Keratinocyte (primary cell): ENCODE data around the gene FDXACB1. TPM values are rescaled to one million over a fixed set of nuclear protein-coding genes. Genes with fewer than 3 reads are reported as not detected.

Source experiments
- DNase-seq: peaks from one replicate; pipeline ENCODE4 v3.0.0-alpha.2; 2011; ENCODE audit warnings: low read depth, missing footprints, low spot score
- FAIRE-seq: peaks from 2 replicates; lab custom pipeline; 2011; peaks lifted over from hg19 to GRCh38; lab: Jason Lieb, UNC
- H2AFZ ChIP-seq: 2 replicates; pipeline ENCODE4 v1.6.0; 2012; ENCODE audit warnings: low read length, control low read depth, inconsistent platforms; ENCODE audit not compliant: control insufficient read depth
- H3K27ac ChIP-seq: 2 replicates; pipeline ENCODE4 v1.5.1; 2011; ENCODE audit warnings: low read length; ENCODE audit not compliant: control insufficient read depth, insufficient read depth
- H3K27me3 ChIP-seq: 3 replicates; pipeline ENCODE4 v1.6.0; 2011; ENCODE audit warnings: low read length; ENCODE audit not compliant: control insufficient read depth, insufficient read depth; ENCODE audit errors: extremely low read depth
- H3K36me3 ChIP-seq, 2 experiments: 2 replicates in 1 of 2; 3 replicates in 1 of 2; pipeline ENCODE4 v1.5.1; 2011; ENCODE audit warnings: low read length in 2 of 2, mild to moderate bottlenecking in 1 of 2; ENCODE audit not compliant: control insufficient read depth in 2 of 2, insufficient read depth in 2 of 2; ENCODE audit errors: extremely low read depth in 1 of 2
- H3K4me1 ChIP-seq: 3 replicates; pipeline ENCODE4 v1.5.1; 2011; ENCODE audit warnings: low read length; ENCODE audit not compliant: control insufficient read depth, insufficient read depth; ENCODE audit errors: extremely low read depth
- H3K4me2 ChIP-seq: 3 replicates; pipeline ENCODE4 v1.6.0; 2011; ENCODE audit warnings: low read depth, low read length; ENCODE audit not compliant: control insufficient read depth, insufficient read depth; ENCODE audit errors: extremely low read depth
- H3K4me3 ChIP-seq, 3 experiments: fragments of 200-600 bp in 1 of 3; sonication (generic) in 1 of 3; 2 replicates in 2 of 3; 3 replicates in 1 of 3; pipeline ENCODE4 v1.5.1; 2011 to 2016; ENCODE audit warnings: low read length in 3 of 3, mild to moderate bottlenecking in 3 of 3, control low read depth in 2 of 3, inconsistent platforms in 1 of 3, low read depth in 1 of 3, mixed read lengths in 1 of 3, mixed run types in 1 of 3, moderate library complexity in 1 of 3; ENCODE audit not compliant: control insufficient read depth in 2 of 3, insufficient read depth in 2 of 3; ENCODE audit errors: extremely low read depth in 1 of 3
- H3K79me2 ChIP-seq: 2 replicates; pipeline ENCODE4 v1.6.0; 2012; ENCODE audit warnings: low read length; ENCODE audit not compliant: control insufficient read depth, insufficient read depth
- H3K9ac ChIP-seq: 3 replicates; pipeline ENCODE4 v1.6.0; 2011; ENCODE audit warnings: low read length; ENCODE audit not compliant: control insufficient read depth, insufficient read depth; ENCODE audit errors: extremely low read depth
- H3K9me1 ChIP-seq: 3 replicates; pipeline ENCODE4 v1.6.0; 2011; ENCODE audit warnings: low read length; ENCODE audit not compliant: control insufficient read depth, insufficient read depth; ENCODE audit errors: extremely low read depth
- H3K9me3 ChIP-seq: 2 replicates; pipeline ENCODE4 v1.5.1; 2012; ENCODE audit warnings: low read depth, low read length; ENCODE audit not compliant: control insufficient read depth
- H4K20me1 ChIP-seq: 3 replicates; pipeline ENCODE4 v1.6.0; 2011; ENCODE audit warnings: low read length; ENCODE audit not compliant: control insufficient read depth, insufficient read depth; ENCODE audit errors: extremely low read depth
- CTCF ChIP-seq, 3 experiments: IDR thresholded peaks in 1 of 3; conservative IDR thresholded peaks in 1 of 3; optimal IDR thresholded peaks in 1 of 3; 2 replicates in 2 of 3; 3 replicates in 1 of 3; pipeline versions ENCODE3 to v1.5.1; 2011; ENCODE audit warnings: low read length in 3 of 3, mild to moderate bottlenecking in 3 of 3, moderate library complexity in 2 of 3, control low read depth in 1 of 3, inconsistent platforms in 1 of 3; ENCODE audit not compliant: insufficient read depth in 2 of 3; ENCODE audit errors: extremely low read depth in 1 of 3
- EZH2 ChIP-seq: IDR thresholded peaks from one replicate; pipeline ENCODE4 v1.6.1; 2012; ENCODE audit warnings: inconsistent platforms, mild to moderate bottlenecking, low read length, moderate library complexity
- dilution Hi-C: fragments of 300-500 bp; cut with MboI; formaldehyde crosslinking; loops from one replicate; pipeline ENCODE4 v1.7.0; 2020; ENCODE audit warnings: low sequenced_read_pairs; ENCODE audit not compliant: extremely low pct_ligation_motif_present
- polyA plus RNA-seq, 5 experiments: library from polyadenylated mRNA; depleted of rRNA in 3 of 5; stranded (reverse) in 3 of 5; stranded (forward) in 1 of 5; unstranded in 1 of 5; fragments of >200 nt; gene quantifications; 1 replicate in 1 of 5; 2 replicates in 3 of 5; 3 replicates in 1 of 5; pipeline versions ENCODE4 v1.2.1 to v1.2.3, GENCODE V29; 2011 to 2012; ENCODE audit warnings: missing spikeins in 2 of 5, low read depth in 1 of 5, low replicate concordance in 1 of 5

FDXACB1 gene
- polyA plus RNA-seq, 1 donor (not counting 4 experiments of a cell fraction or from before 2014, with no cell fraction given), result 2.9 TPM

GRCh38 chr11:111923951-111924350 lies 45.0 kb upstream of the FDXACB1 start:
- H3K9me1 ChIP-seq, result no peaks in the 10 kb centered on the region
- no peak overlapping the region for H2AFZ ChIP-seq
- no peak overlapping the region for H3K27ac ChIP-seq
- H3K4me2 ChIP-seq, result no peak overlapping the region
- DNase-seq (no peak), FAIRE-seq (no peak)
- no peaks in the 10 kb centered on the region for H3K27me3 ChIP-seq
- H3K4me3 ChIP-seq, result no peak overlapping the region
- TF ChIP-seq CTCF (optimal IDR thresholded peaks at IDR 0.05 in 1 of 3, IDR thresholded peaks at IDR 0.05 in 1 of 3, conservative IDR thresholded peaks at IDR 0.05 in 1 of 3; ENCODE audit: extremely low read depth in 1 of 3, insufficient read depth in 2 of 3, low read length in 3 of 3) (no peak), EZH2 (no peak)
- dilution Hi-C loops, result no loop called here
- H3K9ac ChIP-seq, result no peak overlapping the region
- no peaks in the 10 kb centered on the region for H3K9me3 ChIP-seq
- H4K20me1 ChIP-seq, result no peaks in the 10 kb centered on the region
- H3K79me2 ChIP-seq, result no peaks in the 10 kb centered on the region
- H3K4me1 ChIP-seq, result peaks cover 18% of the 10 kb centered on the region
- H3K36me3 ChIP-seq, result no peaks in the 10 kb centered on the region

GRCh38 chr11:111923351-111923788 lies 44.4 kb upstream of the FDXACB1 start:
- Histone ChIP-seq H3K9me3 (no peaks in the 10 kb centered on the region), H3K36me3 (no peaks in the 10 kb centered on the region), H4K20me1 (no peaks in the 10 kb centered on the region), H3K9ac (no peak overlapping the region), H3K4me2 (peak overlapping the region; percentile 10), H3K79me2 (no peaks in the 10 kb centered on the region), H3K4me1 (peaks cover 24% of the 10 kb centered on the region), H3K27me3 (no peaks in the 10 kb centered on the region), H2AFZ (peak overlapping the region; percentile 16), H3K27ac (no peak overlapping the region), H3K4me3 (no peak overlapping the region), H3K9me1 (no peaks in the 10 kb centered on the region)
- no peak for DNase-seq
- dilution Hi-C loops, result no loop called here
- no peak for FAIRE-seq
- TF ChIP-seq EZH2 (no peak), CTCF (optimal IDR thresholded peaks at IDR 0.05 in 1 of 3, IDR thresholded peaks at IDR 0.05 in 1 of 3, conservative IDR thresholded peaks at IDR 0.05 in 1 of 3; ENCODE audit: extremely low read depth in 1 of 3, insufficient read depth in 2 of 3, low read length in 3 of 3) (no peak)
